Ishikawa (cell line): ENCODE measurements around the gene RARB.

ENCODE experiments used
- CEBPB ChIP-seq: IDR thresholded peaks from 2 replicates; pipeline ENCODE4 v1.6.1; 2012
- EGR1 ChIP-seq: IDR thresholded peaks from 2 replicates; pipeline ENCODE4 v1.6.1; 2012
- EP300 ChIP-seq: IDR thresholded peaks from 2 replicates; pipeline ENCODE4 v1.6.1; 2012; ENCODE audit warnings: borderline replicate concordance
- FOXM1 ChIP-seq: IDR thresholded peaks from 2 replicates; pipeline ENCODE4 v1.6.1; 2012; ENCODE audit warnings: low read depth, borderline replicate concordance
- NFIC ChIP-seq: IDR thresholded peaks from 2 replicates; pipeline ENCODE4 v1.6.1; 2012
- RAD21 ChIP-seq: IDR thresholded peaks from 2 replicates; pipeline ENCODE4 v1.6.1; 2012; ENCODE audit warnings: low read depth
- TAF1 ChIP-seq: IDR thresholded peaks from 2 replicates; pipeline ENCODE4 v1.6.1; 2012; ENCODE audit warnings: low read depth, mild to moderate bottlenecking
- TCF12 ChIP-seq: IDR thresholded peaks from 2 replicates; pipeline ENCODE4 v1.6.1; 2012; ENCODE audit warnings: low read depth
- TEAD4 ChIP-seq: IDR thresholded peaks from 2 replicates; pipeline ENCODE4 v1.6.1; 2012
- TF ChIP-seq, protein P1 (sequence below): IDR thresholded peaks from 2 replicates; pipeline ENCODE4 v1.6.1; 2012
- TF ChIP-seq, protein P2 (sequence below): IDR thresholded peaks from 2 replicates; pipeline ENCODE4 v1.6.1; 2012
- TF ChIP-seq, protein P3 (sequence below): IDR thresholded peaks from 2 replicates; pipeline ENCODE4 v1.6.1; 2012; ENCODE audit warnings: low read depth, mild to moderate bottlenecking

DNA sequence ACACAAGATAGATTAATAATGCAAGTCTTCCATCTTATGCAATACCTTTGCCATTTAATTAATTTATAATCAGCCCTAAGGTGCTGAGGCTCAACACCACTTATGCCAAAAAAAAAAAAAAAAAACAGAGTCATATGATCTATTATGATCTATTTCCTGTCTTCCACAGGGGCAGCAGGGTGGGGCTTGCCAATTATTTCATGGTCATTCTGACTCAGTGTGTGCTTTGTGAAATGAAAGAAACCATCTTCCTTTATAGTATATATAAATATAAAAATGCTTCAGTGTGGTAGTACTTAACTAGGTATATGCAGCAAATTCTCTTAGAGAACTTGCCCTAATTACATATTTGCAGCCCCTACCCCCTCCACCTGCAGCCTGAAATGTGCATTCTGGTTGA, 7.2 kb upstream of the RARB start:
- TF ChIP-seq, protein P1, sequence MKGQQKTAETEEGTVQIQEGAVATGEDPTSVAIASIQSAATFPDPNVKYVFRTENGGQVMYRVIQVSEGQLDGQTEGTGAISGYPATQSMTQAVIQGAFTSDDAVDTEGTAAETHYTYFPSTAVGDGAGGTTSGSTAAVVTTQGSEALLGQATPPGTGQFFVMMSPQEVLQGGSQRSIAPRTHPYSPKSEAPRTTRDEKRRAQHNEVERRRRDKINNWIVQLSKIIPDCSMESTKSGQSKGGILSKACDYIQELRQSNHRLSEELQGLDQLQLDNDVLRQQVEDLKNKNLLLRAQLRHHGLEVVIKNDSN, result no peak
- no peak for TF ChIP-seq TAF1
- TF ChIP-seq, protein P2, sequence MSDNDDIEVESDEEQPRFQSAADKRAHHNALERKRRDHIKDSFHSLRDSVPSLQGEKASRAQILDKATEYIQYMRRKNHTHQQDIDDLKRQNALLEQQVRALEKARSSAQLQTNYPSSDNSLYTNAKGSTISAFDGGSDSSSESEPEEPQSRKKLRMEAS, result no peak
- no peak for TF ChIP-seq EGR1
- no peak for TF ChIP-seq CEBPB
- TF ChIP-seq TCF12, result no peak
- TF ChIP-seq NFIC, result no peak
- TF ChIP-seq EP300, result no peak
- no peak for TF ChIP-seq FOXM1
- no peak for TF ChIP-seq RAD21
- TF ChIP-seq, protein P3, sequence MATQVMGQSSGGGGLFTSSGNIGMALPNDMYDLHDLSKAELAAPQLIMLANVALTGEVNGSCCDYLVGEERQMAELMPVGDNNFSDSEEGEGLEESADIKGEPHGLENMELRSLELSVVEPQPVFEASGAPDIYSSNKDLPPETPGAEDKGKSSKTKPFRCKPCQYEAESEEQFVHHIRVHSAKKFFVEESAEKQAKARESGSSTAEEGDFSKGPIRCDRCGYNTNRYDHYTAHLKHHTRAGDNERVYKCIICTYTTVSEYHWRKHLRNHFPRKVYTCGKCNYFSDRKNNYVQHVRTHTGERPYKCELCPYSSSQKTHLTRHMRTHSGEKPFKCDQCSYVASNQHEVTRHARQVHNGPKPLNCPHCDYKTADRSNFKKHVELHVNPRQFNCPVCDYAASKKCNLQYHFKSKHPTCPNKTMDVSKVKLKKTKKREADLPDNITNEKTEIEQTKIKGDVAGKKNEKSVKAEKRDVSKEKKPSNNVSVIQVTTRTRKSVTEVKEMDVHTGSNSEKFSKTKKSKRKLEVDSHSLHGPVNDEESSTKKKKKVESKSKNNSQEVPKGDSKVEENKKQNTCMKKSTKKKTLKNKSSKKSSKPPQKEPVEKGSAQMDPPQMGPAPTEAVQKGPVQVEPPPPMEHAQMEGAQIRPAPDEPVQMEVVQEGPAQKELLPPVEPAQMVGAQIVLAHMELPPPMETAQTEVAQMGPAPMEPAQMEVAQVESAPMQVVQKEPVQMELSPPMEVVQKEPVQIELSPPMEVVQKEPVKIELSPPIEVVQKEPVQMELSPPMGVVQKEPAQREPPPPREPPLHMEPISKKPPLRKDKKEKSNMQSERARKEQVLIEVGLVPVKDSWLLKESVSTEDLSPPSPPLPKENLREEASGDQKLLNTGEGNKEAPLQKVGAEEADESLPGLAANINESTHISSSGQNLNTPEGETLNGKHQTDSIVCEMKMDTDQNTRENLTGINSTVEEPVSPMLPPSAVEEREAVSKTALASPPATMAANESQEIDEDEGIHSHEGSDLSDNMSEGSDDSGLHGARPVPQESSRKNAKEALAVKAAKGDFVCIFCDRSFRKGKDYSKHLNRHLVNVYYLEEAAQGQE, result no peak
- no peak for TF ChIP-seq TEAD4
